Uterus (tissue), 2 donors: ENCODE data around the gene RNPEP.

Source experiments
- CTCF ChIP-seq, 4 experiments: fragments of 200-600 bp in 2 of 4; fragments of 450-650 bp in 2 of 4; sonication (generic) in 2 of 4; IDR thresholded peaks; one replicate each; pipeline ENCODE4 v1.5.1; 2016 to 2019; ENCODE audit warnings: antibody characterized with exemption in 4 of 4, mild to moderate bottlenecking in 2 of 4, moderate library complexity in 1 of 4
- POLR2A ChIP-seq, 2 donors: fragments of 450-650 bp; IDR thresholded peaks; one replicate each; pipeline ENCODE4 v1.6.1; 2016; ENCODE audit warnings: antibody characterized with exemption in 2 of 2, mild to moderate bottlenecking in 1 of 2, moderate library complexity in 1 of 2

- TF ChIP-seq CTCF (IDR thresholded peaks at IDR 0.05): no peak
- no peak for TF ChIP-seq POLR2A (IDR thresholded peaks at IDR 0.05)
These were observed 8.0 kb downstream of the RNPEP start for GRCh38 chr1:201990427-201990826.
